HL-60 (cell line): ENCODE measurements around the gene FTH1.

Source experiments
- CTCF ChIP-seq: IDR thresholded peaks from one replicate; pipeline ENCODE4 v1.5.1; 2011; ENCODE audit warnings: low read length, control low read depth, inconsistent platforms; ENCODE audit not compliant: insufficient read depth
- GABPA ChIP-seq: IDR thresholded peaks from 2 replicates; pipeline ENCODE4 v1.6.1; 2012; ENCODE audit warnings: low read depth

GRCh38 chr11:61921446-61921845, 46.0 kb downstream of the FTH1 start:
- TF ChIP-seq CTCF, result no peak
- no peak for TF ChIP-seq GABPA
